Hematopoietic multipotent progenitor cell treated with erythropoietin and hydrocortisone succinate and interleukin-3 and kit ligand, for 4 days (in vitro differentiated cells): ENCODE results near the gene MEI1.

ENCODE experiments used
- DNase-seq: peaks from one replicate; pipeline ENCODE4 v3.0.0-alpha.2; 2015

Gene MEI1

DNA sequence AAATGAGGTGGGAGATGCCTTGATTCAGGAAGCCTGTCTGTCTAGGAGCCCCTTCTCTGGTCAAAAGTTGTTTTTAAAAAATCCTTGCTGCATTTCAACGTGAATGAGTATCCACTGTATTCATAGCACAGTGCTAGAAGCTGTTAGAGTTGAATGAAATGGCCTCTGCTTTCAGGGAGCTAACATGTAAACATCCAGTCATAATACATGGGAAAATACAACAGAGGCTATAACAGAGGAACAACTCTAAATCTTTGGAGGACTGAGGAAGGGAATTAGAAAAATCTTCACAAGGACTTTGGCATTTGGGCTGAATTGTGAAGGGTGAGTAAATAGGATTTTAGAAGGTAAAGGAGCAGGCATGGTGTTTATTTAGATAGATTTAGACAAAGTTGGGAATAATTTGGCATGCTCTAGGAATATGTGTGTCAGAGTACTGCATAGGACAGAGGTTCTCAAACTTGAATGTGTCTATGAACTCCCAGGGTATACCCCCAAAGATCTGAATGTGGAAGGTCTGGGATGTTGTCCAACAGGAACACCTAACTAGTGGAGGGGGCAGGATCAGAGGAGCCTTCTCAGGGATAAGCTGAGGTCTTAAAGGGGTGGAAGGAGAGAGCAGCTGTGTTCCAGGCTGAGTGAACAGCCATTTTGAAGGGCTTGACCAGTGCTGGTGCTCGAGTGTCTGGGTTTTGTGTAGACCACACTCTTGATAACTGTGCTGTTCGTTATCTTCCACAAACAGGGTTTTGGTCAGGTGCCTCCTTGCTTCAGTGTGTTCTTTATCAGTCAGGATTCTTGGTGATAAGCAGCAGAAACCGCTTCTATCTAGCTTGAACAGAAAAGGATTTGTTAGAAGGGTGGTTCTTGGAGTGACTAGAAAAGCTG lies 146.3 kb downstream of the MEI1 start:
- peak; percentile 91 for DNase-seq

DNA sequence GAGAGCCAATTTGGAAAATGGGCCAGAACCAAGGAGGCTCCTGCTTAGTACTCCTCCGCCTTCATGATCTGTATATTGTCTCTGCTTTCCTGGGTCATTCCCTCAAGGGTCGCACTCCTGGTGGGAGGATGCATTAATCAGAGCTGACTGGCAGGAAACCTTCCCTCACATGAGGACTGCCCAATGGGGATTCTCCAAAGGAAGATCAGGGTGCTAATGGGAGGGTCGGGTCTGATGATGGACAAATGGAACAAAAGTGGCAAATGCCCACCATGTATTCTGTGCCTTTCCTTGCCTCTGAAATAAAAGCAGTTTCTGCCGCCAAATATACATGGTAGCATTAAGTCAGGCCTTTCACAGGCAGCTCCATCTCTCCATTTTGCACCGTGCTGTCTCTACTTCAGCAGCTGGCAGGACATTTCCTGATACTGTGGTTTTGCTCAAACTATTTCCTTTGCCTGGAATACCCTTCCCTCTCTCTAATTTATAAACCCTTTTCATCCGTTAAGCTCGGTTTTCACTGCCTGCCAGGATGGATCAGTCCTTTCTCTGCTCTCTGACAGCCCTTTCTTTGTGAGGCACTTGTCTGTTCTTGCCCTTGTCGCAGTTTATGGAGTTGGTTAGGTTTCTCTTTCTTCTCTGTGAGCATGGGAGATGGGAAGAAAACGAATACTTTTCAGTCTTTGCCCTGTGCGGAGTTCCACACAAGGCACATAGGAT lies 147.1 kb downstream of the MEI1 start:
- DNase-seq: no peak

DNA sequence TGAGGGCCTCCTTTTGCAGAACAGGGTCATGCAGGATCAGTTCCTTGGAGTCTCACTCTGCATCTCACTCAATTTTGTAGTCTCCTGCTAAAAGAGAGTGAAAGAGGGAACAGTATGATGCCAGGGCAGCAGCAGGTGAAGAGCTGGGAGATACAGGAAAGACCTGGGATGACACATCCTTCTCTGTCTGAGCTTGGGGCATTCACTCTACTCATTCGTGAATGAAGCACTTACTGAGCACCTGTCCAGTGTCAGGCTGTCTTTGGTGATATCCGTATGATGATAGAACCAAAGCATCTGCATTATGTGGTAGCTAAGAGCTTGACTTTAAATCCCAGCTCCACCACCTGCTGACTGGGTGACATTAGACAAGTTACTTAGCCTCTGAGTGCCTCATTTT lies 148.0 kb downstream of the MEI1 start:
- DNase-seq: no peak

DNA sequence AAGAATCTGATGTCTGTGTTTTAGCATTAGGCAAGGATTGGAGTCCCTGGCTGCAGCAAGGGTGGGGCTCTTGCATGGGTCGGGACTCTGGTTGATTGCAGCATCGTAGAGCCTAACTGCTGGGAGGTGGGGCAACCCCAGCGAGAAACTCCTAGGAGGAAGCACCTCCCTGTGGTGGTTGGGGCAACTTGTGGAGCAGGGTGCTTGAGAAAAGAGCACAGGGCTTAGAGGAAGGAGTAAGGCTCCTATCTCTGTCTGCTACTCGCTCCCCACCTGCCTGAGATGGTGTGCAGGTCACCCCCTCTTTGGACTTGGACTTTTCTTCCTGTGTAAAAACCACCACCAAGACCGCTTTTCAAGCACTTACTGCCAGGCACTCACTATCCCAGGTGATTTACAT lies 149.2 kb downstream of the MEI1 start:
- peak; percentile 91 for DNase-seq
